OCI-LY1 (cell line): Measurements from ENCODE around the gene NCS1.
A peak's percentile ranks its signal among the peaks of the same experiment; 100 is the strongest.

Experiments
- H2AFZ ChIP-seq: fragments of 200-600 bp; sonication (generic), shearing (Covaris generic); 2 replicates; pipeline ENCODE4 v1.6.0; 2014; ENCODE audit warnings: antibody characterized with exemption, mild to moderate bottlenecking, low read length
- H3F3A ChIP-seq: fragments of 200-600 bp; sonication (generic), shearing (Covaris generic); 2 replicates; pipeline ENCODE4 v1.6.0; 2014; ENCODE audit warnings: mild to moderate bottlenecking, antibody characterized with exemption, low read length, moderate library complexity; ENCODE audit not compliant: insufficient read depth
- H3K27ac ChIP-seq: fragments of 200-600 bp; sonication (generic); 2 replicates; pipeline ENCODE4 v1.5.1; 2014; ENCODE audit warnings: low read length, mixed run types, mild to moderate bottlenecking, low read depth; ENCODE audit not compliant: poor library complexity, severe bottlenecking
- H3K27me3 ChIP-seq: fragments of 200-600 bp; sonication (generic); 2 replicates; pipeline ENCODE4 v1.6.0; 2014; ENCODE audit warnings: antibody characterized with exemption, mild to moderate bottlenecking, low read length, moderate library complexity; ENCODE audit not compliant: insufficient read depth
- H3K36me3 ChIP-seq: fragments of 200-600 bp; sonication (generic); 2 replicates; pipeline ENCODE4 v1.6.1; 2014; ENCODE audit warnings: mild to moderate bottlenecking, antibody characterized with exemption, low read length, moderate library complexity, mixed read lengths; ENCODE audit not compliant: insufficient read depth
- H3K4me1 ChIP-seq: fragments of 200-600 bp; sonication (generic); 2 replicates; pipeline ENCODE4 v1.5.1; 2014; ENCODE audit warnings: mild to moderate bottlenecking, low read length, moderate library complexity; ENCODE audit not compliant: insufficient read depth, severe bottlenecking
- H3K4me2 ChIP-seq: fragments of 200-600 bp; sonication (generic), shearing (Covaris generic); 2 replicates; pipeline ENCODE4 v1.6.1; 2014; ENCODE audit warnings: low read length
- H3K4me3 ChIP-seq: fragments of 200-600 bp; sonication (generic); 2 replicates; pipeline ENCODE4 v1.5.1; 2014; ENCODE audit warnings: low read length, low read depth, mild to moderate bottlenecking, mixed read lengths; ENCODE audit not compliant: poor library complexity, severe bottlenecking
- H3K79me2 ChIP-seq: fragments of 200-600 bp; shearing (Covaris generic); 2 replicates; pipeline ENCODE4 v1.6.1; 2016; ENCODE audit warnings: mixed run types, low read length, mixed read lengths; ENCODE audit not compliant: insufficient read depth
- H3K9ac ChIP-seq: fragments of 200-600 bp; sonication (generic), shearing (Covaris generic); 2 replicates; pipeline ENCODE4 v1.6.1; 2014; ENCODE audit warnings: mild to moderate bottlenecking, low read length, mixed read lengths
- H3K9me2 ChIP-seq: fragments of 200-600 bp; sonication (generic), shearing (Covaris generic); 2 replicates; pipeline ENCODE4 v1.6.1; 2014; ENCODE audit warnings: low read depth, mild to moderate bottlenecking, low read length, mixed read lengths
- H3K9me3 ChIP-seq: fragments of 200-600 bp; shearing (Covaris generic); 2 replicates; pipeline ENCODE4 v1.6.1; 2014; ENCODE audit warnings: low read length, mixed read lengths
- H4K20me1 ChIP-seq: fragments of 200-600 bp; sonication (generic), shearing (Covaris generic); 2 replicates; pipeline ENCODE4 v1.6.0; 2016; ENCODE audit warnings: mild to moderate bottlenecking, low read length; ENCODE audit not compliant: insufficient read depth
- EZH2 ChIP-seq: fragments of 200-600 bp; sonication (generic), shearing (Covaris generic); IDR thresholded peaks from 2 replicates; pipeline ENCODE4 v1.8.0; 2017; ENCODE audit warnings: borderline replicate concordance, mixed run types, mild to moderate bottlenecking, antibody characterized with exemption, low read length, moderate library complexity, mixed read lengths
- TF ChIP-seq, protein P1 (sequence below): fragments of 200-600 bp; sonication (generic), shearing (Covaris generic); IDR thresholded peaks from 2 replicates; pipeline ENCODE4 v1.5.1; 2017; ENCODE audit warnings: mild to moderate bottlenecking, antibody characterized with exemption, low read length, moderate library complexity, mixed read lengths

The NCS1 gene

GRCh38 chr9:130237076-130237475 lies 64.9 kb downstream of the NCS1 start:
- TF ChIP-seq EZH2: no peak
- TF ChIP-seq, protein P1, sequence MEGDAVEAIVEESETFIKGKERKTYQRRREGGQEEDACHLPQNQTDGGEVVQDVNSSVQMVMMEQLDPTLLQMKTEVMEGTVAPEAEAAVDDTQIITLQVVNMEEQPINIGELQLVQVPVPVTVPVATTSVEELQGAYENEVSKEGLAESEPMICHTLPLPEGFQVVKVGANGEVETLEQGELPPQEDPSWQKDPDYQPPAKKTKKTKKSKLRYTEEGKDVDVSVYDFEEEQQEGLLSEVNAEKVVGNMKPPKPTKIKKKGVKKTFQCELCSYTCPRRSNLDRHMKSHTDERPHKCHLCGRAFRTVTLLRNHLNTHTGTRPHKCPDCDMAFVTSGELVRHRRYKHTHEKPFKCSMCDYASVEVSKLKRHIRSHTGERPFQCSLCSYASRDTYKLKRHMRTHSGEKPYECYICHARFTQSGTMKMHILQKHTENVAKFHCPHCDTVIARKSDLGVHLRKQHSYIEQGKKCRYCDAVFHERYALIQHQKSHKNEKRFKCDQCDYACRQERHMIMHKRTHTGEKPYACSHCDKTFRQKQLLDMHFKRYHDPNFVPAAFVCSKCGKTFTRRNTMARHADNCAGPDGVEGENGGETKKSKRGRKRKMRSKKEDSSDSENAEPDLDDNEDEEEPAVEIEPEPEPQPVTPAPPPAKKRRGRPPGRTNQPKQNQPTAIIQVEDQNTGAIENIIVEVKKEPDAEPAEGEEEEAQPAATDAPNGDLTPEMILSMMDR: no peak
- H3K4me2 ChIP-seq: no peak overlapping the region
- no peaks in the 10 kb centered on the region for H3K27me3 ChIP-seq

GRCh38 chr9:130237763-130238524 lies 65.7 kb downstream of the NCS1 start:
- Histone ChIP-seq H3K27ac (peak overlapping the region; percentile 62), H3K4me1 (peaks cover 39% of the 10 kb centered on the region), H3K9me2 (no peaks in the 10 kb centered on the region), H4K20me1 (no peaks in the 10 kb centered on the region), H3K27me3 (no peaks in the 10 kb centered on the region), H3K4me2 (no peak overlapping the region), H3K9me3 (no peaks in the 10 kb centered on the region), H3K36me3 (no peaks in the 10 kb centered on the region), H3K9ac (no peak overlapping the region), H3K79me2 (no peaks in the 10 kb centered on the region), H3F3A (no peaks in the 10 kb centered on the region), H2AFZ (no peak overlapping the region), H3K4me3 (no peak overlapping the region)
- TF ChIP-seq, protein P1: no peak
- TF ChIP-seq EZH2: no peak

More at GRCh38 chr9:130237076-130237475, 64.9 kb downstream of the NCS1 start:
- Histone ChIP-seq H3K79me2 (no peaks in the 10 kb centered on the region), H3K9ac (no peak overlapping the region), H3K4me3 (no peak overlapping the region), H3K4me1 (peaks cover 39% of the 10 kb centered on the region), H3K27ac (no peak overlapping the region), H3K36me3 (no peaks in the 10 kb centered on the region), H3K9me3 (no peaks in the 10 kb centered on the region), H4K20me1 (no peaks in the 10 kb centered on the region), H2AFZ (no peak overlapping the region), H3K9me2 (no peaks in the 10 kb centered on the region), H3F3A (no peaks in the 10 kb centered on the region)

- no peaks in the 10 kb centered on the region for H4K20me1 ChIP-seq
- H3K27me3 ChIP-seq: no peaks in the 10 kb centered on the region
- no peak overlapping the region for H3K4me3 ChIP-seq
- H2AFZ ChIP-seq: no peak overlapping the region
- peak overlapping the region; percentile 62 for H3K27ac ChIP-seq
- H3F3A ChIP-seq: no peaks in the 10 kb centered on the region
- no peaks in the 10 kb centered on the region for H3K36me3 ChIP-seq
- H3K9ac ChIP-seq: no peak overlapping the region
- peak overlapping the region; percentile 3; the same call in 1 of the 2 replicates for H3K4me2 ChIP-seq
- H3K9me3 ChIP-seq: no peaks in the 10 kb centered on the region
- H3K79me2 ChIP-seq: no peaks in the 10 kb centered on the region
- no peaks in the 10 kb centered on the region for H3K9me2 ChIP-seq
- TF ChIP-seq EZH2: no peak
- TF ChIP-seq, protein P1: no peak
- H3K4me1 ChIP-seq: peaks cover 39% of the 10 kb centered on the region
These were observed 67.1 kb downstream of the NCS1 start for GRCh38 chr9:130239363-130239695.
